IPS DF 6.9 (cell line): ENCODE results near the gene ING1.

Experiments used
- DNase-seq: peaks from one replicate; pipeline ENCODE4 v3.0.0-alpha.2; 2013; ENCODE audit warnings: low read depth, low spot score
- H3K27ac ChIP-seq: one replicate; pipeline ENCODE4 v1.5.1; 2013; ENCODE audit warnings: low read length, control low read depth
- H3K27me3 ChIP-seq: 2 replicates; pipeline ENCODE4 v1.6.1; 2013; ENCODE audit warnings: mild to moderate bottlenecking, low read length; ENCODE audit not compliant: control insufficient read depth, insufficient read depth
- H3K36me3 ChIP-seq: 2 replicates; pipeline ENCODE4 v1.6.1; 2013; ENCODE audit warnings: low read length; ENCODE audit not compliant: control insufficient read depth, insufficient read depth
- H3K4me1 ChIP-seq: 2 replicates; pipeline ENCODE4 v1.6.1; 2013; ENCODE audit warnings: low read length; ENCODE audit not compliant: control insufficient read depth, insufficient read depth
- H3K4me3 ChIP-seq: 2 replicates; pipeline ENCODE4 v1.5.1; 2013; ENCODE audit warnings: mild to moderate bottlenecking, low read length
- H3K9me3 ChIP-seq: 2 replicates; pipeline ENCODE4 v1.6.1; 2013; ENCODE audit warnings: low read length, inconsistent platforms; ENCODE audit not compliant: control insufficient read depth, insufficient read depth
- WGBS: extraction: QIAGEN DNeasy Blood & Tissue Kit; methylation state at CpG from one replicate; pipeline ENCODE4 v1.1.7; 2013; ENCODE audit warnings: mixed read lengths, missing lambda C conversion rate; ENCODE audit not compliant: insufficient read length, insufficient coverage; 5-methylcytosine and 5-hydroxymethylcytosine counted together

ING1 gene

GRCh38 chr13:110705356-110705825 lies 8.1 kb upstream of the ING1 start:
- Histone ChIP-seq H3K4me1 (peaks cover 7% of the 10 kb centered on the region; the same call in 1 of the 2 replicates), H3K4me3 (peak overlapping the region; percentile 60), H3K9me3 (no peaks in the 10 kb centered on the region), H3K27me3 (no peaks in the 10 kb centered on the region), H3K36me3 (peaks cover 3% of the 10 kb centered on the region; the same call in 1 of the 2 replicates), H3K27ac (no peak overlapping the region)
- WGBS = no CpG with 5 or more reads among the region's 12 CpGs
- DNase-seq = no peak

DNA sequence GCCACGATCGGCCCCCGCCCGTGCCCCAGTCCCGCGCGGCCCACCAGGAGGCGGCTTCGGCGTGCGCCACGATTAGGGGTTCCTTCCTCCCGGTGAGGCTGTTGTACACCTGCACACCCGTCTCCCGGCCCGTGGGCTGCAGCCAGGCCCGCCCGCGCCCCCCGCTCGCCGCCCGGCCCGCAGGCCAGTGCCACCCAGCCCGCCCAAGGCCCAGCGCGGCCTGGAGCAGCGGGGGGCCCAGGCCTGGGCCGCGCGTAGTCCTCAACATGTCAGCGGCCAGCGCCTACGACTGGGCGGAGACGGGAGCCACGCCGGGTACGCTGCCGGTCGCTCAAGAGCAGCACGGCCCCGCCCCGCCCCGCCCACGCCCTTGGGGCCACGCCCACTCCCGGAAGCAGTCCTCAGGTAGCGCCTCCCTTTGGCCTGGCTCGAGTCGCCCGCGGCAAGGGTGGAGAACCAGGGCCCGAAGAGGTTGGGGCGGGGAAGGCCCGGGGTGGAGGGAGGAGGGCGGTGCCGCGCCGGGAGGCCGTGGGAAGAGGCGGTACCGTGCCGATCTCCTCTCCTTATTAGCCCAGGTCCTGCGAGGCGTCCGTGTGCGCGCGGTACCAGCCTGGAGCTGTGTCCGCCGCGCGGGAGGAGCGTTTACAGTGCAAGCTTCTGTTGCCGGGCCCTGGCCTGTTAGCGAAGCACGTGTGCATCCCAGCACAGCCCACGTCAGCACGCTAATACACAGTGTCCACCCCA lies 7.5 kb upstream of the ING1 start, which contains the start of gene CARS2:
CARS2 (minus strand) TSS at position 291 of the 744 bp plus-strand sequence; CDS start at position 268, 23 bp downstream.
- Histone ChIP-seq H3K4me3 (peak within 1 kb of the TSS; percentile 60), H3K9me3 (no peaks in the 10 kb centered on the region), H3K36me3 (no peaks in the 10 kb centered on the region), H3K27me3 (no peaks in the 10 kb centered on the region), H3K27ac (no peak within 1 kb of the TSS), H3K4me1 (peaks cover 7% of the 10 kb centered on the region; the same call in 1 of the 2 replicates)
- DNase-seq = peak; percentile 70
- no CpG with 5 or more reads among the region's 80 CpGs for WGBS

GRCh38 chr13:110706570-110707372 lies 6.7 kb upstream of the ING1 start:
- H3K4me3 ChIP-seq = peak overlapping the region; percentile 45; the same call in 1 of the 2 replicates
- H3K4me1 ChIP-seq = peaks cover 7% of the 10 kb centered on the region; the same call in 1 of the 2 replicates
- H3K9me3 ChIP-seq = no peaks in the 10 kb centered on the region
- H3K36me3 ChIP-seq = no peaks in the 10 kb centered on the region
- no peak for DNase-seq
- no CpG with 5 or more reads among the region's 8 CpGs for whole genome bisulfite sequencing
- H3K27ac ChIP-seq = no peak overlapping the region
- no peaks in the 10 kb centered on the region for H3K27me3 ChIP-seq

GRCh38 chr13:110712081-110712848 lies 1.2 kb upstream of the ING1 start:
- Histone ChIP-seq H3K36me3 (no peaks in the 10 kb centered on the region; the same call in 1 of the 2 replicates), H3K4me1 (no peaks in the 10 kb centered on the region), H3K4me3 (peak overlapping the region; percentile 52; the same call in 1 of the 2 replicates), H3K9me3 (no peaks in the 10 kb centered on the region), H3K27me3 (no peaks in the 10 kb centered on the region), H3K27ac (no peak overlapping the region)
- DNase-seq = no peak
- no CpG with 5 or more reads among the region's 58 CpGs for WGBS

DNA sequence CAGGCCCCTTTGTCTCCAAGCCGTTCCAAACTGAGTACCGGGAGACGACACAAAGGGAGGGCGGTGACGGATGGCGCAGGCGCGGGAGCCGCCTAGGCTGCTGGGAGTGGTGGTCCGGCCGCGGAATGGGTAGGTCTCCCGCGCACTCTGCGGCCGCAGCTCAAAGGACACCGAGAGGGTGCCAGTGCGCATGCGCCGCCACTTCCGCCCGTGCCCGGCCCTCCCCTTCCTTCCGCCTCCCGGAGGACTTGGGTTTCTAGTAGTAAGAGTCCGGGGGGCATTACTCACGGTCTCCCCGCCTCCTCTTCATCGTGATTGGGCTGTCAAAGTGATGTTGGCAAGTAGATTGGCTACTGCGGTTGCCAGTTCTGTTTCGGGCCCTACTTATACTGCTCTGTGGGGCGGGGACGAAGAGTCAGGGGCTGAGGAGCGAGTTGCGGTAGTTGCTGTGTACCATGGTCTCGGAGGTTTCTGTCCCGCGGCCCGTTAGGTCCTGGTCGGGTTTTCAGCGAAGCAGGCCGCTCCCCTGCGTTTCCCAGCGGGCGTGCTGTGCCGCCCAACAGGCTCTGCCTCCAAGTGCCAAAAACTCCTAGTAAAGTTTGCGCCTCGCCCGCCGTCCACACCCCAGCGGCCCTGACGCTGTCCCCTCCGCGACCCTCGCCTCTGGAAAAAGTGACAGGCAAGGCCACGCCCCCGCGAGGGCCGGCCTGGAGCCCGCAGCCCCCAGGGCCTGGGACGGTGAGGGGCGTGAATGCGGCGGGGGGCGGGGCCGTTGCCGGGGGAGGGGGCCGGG lies 455 bp upstream of the ING1 start:
- H3K9me3 ChIP-seq = no peaks in the 10 kb centered on the region
- no peaks in the 10 kb centered on the region for H3K27me3 ChIP-seq
- peak; percentile 98 for DNase-seq
- no peak overlapping the region for H3K27ac ChIP-seq
- H3K4me1 ChIP-seq = no peaks in the 10 kb centered on the region
- no peaks in the 10 kb centered on the region; the same call in 1 of the 2 replicates for H3K36me3 ChIP-seq
- WGBS = no CpG with 5 or more reads among the region's 68 CpGs
- H3K4me3 ChIP-seq = peak overlapping the region; percentile 99; the same call in 1 of the 2 replicates

DNA sequence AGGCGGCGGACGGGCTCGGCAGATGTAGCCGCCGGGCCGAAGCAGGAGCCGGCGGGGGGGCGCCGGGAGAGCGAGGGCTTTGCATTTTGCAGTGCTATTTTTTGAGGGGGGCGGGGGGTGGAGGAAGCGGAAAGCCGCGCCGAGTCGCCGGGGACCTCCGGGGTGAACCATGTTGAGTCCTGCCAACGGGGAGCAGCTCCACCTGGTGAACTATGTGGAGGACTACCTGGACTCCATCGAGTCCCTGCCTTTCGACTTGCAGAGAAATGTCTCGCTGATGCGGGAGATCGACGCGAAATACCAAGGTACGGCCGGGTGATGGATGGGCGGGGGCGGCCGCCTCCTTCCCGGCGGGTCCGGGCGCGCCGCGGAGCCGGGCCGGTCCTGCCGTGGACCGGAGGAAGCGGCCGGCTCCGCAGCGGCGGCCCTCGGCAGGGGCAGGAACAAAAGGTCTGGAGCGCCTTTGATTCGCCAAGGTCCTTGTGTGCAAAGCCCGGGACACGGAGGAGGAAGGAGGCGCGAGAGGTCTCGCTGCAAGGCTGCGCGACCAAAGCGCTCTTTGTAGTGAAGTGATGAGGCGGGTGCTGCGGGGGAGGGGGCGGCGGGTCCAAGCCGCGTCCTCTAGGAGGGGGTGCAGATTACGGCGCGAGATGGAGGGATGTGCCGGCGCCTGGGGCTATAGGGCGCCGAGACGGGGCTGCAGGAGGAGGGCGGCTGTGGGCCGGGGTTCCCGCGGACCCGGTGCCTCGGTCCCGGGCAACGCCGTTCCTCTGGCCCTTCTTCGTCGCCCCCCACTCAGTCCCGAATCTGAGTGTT lies 689 bp downstream of the ING1 start:
- H3K27ac ChIP-seq = no peak overlapping the region
- no peak for DNase-seq
- H3K4me3 ChIP-seq = peak overlapping the region; percentile 99

GRCh38 chr13:110714797-110715394 lies 1.4 kb downstream of the ING1 start:
- Histone ChIP-seq H3K4me3 (peak overlapping the region; percentile 99), H3K27ac (no peak overlapping the region), H3K4me1 (peaks cover 2% of the 10 kb centered on the region; the same call in 1 of the 2 replicates), H3K36me3 (peaks cover 7% of the 10 kb centered on the region), H3K27me3 (no peaks in the 10 kb centered on the region), H3K9me3 (no peaks in the 10 kb centered on the region)
- no CpG with 5 or more reads among the region's 49 CpGs for WGBS
- no peak for DNase-seq

More for the DNA sequence above, 689 bp downstream of the ING1 start:
- Histone ChIP-seq H3K36me3 (peaks cover 1% of the 10 kb centered on the region), H3K9me3 (no peaks in the 10 kb centered on the region), H3K27me3 (no peaks in the 10 kb centered on the region), H3K4me1 (no peaks in the 10 kb centered on the region; the same call in 1 of the 2 replicates)
- WGBS = no CpG with 5 or more reads among the region's 86 CpGs

DNA sequence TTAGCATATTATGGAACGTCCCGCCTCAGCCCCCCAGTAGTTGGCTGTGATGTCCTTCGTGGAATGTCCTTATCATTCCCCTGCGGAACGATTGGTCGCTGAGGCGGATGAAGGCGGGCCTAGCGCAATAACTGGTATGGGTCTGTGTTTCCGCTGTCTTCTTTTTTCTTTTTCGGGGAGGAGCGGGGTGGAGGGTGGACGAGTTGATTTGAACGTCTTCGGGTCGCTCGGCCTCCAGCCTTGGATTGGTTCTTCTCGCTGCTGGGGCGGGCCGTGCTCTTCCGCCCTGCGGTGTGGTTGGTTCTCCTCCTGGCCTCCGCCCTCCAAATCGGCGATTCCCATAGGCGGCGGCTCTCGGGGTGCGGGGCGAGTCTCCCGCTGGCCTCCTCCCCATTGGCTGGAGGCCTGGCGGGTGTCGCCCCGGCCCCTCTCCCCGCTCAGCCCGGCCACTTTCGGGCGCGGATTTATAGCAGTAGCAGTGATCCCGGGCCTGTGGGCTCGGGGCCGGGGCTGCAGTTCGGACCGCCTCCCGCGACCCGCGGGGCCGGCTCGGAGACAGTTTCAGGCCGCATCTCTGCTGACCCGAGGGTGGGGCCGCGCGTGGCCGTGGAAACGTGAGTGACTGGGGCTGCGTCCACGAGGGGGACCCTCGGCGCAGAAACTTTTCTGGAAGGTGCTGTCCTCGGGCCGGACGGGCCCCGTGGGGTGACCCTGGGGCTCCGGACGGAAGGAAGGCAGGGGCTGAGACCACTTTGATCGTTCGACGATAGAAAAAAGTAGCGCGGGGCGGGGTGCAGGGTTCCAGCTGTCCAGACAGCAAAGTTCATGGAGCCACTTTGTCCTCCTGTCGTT lies 2.1 kb downstream of the ING1 start:
- peaks cover 2% of the 10 kb centered on the region; the same call in 1 of the 2 replicates for H3K4me1 ChIP-seq
- no peaks in the 10 kb centered on the region for H3K9me3 ChIP-seq
- H3K27me3 ChIP-seq = no peaks in the 10 kb centered on the region
- H3K27ac ChIP-seq = no peak overlapping the region
- peaks cover 7% of the 10 kb centered on the region for H3K36me3 ChIP-seq
- DNase-seq = peak; percentile 96
- no CpG with 5 or more reads among the region's 74 CpGs for WGBS
- peak overlapping the region; percentile 99 for H3K4me3 ChIP-seq
